AG10803 (cell line): ENCODE data around the gene CMTM8.

Source experiments
- DNase-seq: peaks from one replicate; pipeline ENCODE4 v3.0.0; 2010; ENCODE audit warnings: low read depth
- H3K4me3 ChIP-seq: 2 replicates; pipeline ENCODE4 v1.5.1; 2011; ENCODE audit warnings: mild to moderate bottlenecking, low read length, control low read depth
- CTCF ChIP-seq: conservative IDR thresholded peaks from 2 replicates; pipeline ENCODE4 v1.5.1; 2011; ENCODE audit warnings: mild to moderate bottlenecking, low read length, control low read depth, inconsistent platforms

CMTM8 gene

GRCh38 chr3:32360493-32360827 is 122.0 kb downstream of the CMTM8 start:
- TF ChIP-seq CTCF = no peak
- DNase-seq = no peak
- no peak overlapping the region for H3K4me3 ChIP-seq

GRCh38 chr3:32366638-32367397 is 128.3 kb downstream of the CMTM8 start:
- DNase-seq = no peak
- H3K4me3 ChIP-seq = no peak overlapping the region
- no peak for TF ChIP-seq CTCF

- no peak for TF ChIP-seq CTCF
- no peak overlapping the region for H3K4me3 ChIP-seq
- DNase-seq = no peak
These were observed 129.0 kb downstream of the CMTM8 start for GRCh38 chr3:32367442-32367841.

- H3K4me3 ChIP-seq = no peak overlapping the region
- DNase-seq = no peak
- no peak for TF ChIP-seq CTCF
These were observed 133.2 kb downstream of the CMTM8 start for GRCh38 chr3:32371461-32372212.

GRCh38 chr3:32372213-32372490 is 133.7 kb downstream of the CMTM8 start:
- H3K4me3 ChIP-seq = no peak overlapping the region
- no peak for TF ChIP-seq CTCF
- no peak for DNase-seq

GRCh38 chr3:32373276-32373675 is 134.8 kb downstream of the CMTM8 start:
- no peak for DNase-seq
- H3K4me3 ChIP-seq = no peak overlapping the region
- no peak for TF ChIP-seq CTCF

- no peak for DNase-seq
- H3K4me3 ChIP-seq = no peak overlapping the region
- TF ChIP-seq CTCF = no peak
These were observed 135.4 kb downstream of the CMTM8 start for GRCh38 chr3:32373844-32374243.
